A172 (cell line): ENCODE results near the gene CIROP. TPM values are rescaled to one million over a fixed set of nuclear protein-coding genes. Genes with fewer than 3 reads are reported as not detected.
A peak's percentile ranks its signal among the peaks of the same experiment; 100 is the strongest.

Source experiments
- DNase-seq: peaks from one replicate; pipeline ENCODE4 v3.0.0-alpha.2; 2015; ENCODE audit warnings: low spot score
- total RNA-seq: library from RNA; depleted of rRNA; stranded (reverse); fragments of >200 nt; shearing (Covaris generic); gene quantifications from 2 replicates; pipeline ENCODE4 v1.2.3, GENCODE V29; 2014

The CIROP gene
- total RNA-seq, 1 experiment from 2014 or later: not detected

DNA sequence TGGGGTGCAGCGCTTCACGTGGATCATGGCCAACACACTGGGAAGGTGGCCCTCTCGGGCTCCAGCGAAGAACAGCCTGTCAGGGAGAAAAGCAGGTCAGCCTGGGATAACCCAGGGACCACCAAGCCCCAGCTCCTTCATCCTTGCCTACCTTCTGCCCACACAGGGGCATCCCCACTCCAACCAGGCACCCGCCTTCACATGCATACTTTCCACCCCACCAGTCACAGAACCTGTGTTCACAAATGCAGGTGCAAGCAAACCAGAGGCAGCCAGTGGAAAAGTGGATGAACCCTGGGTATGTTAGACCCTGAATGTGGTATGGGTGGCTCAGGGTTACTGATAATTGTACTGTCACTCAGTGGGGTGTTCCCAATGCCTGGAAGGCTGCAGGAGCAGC, 26.7 kb upstream of the CIROP start:
- no peak for DNase-seq

DNA sequence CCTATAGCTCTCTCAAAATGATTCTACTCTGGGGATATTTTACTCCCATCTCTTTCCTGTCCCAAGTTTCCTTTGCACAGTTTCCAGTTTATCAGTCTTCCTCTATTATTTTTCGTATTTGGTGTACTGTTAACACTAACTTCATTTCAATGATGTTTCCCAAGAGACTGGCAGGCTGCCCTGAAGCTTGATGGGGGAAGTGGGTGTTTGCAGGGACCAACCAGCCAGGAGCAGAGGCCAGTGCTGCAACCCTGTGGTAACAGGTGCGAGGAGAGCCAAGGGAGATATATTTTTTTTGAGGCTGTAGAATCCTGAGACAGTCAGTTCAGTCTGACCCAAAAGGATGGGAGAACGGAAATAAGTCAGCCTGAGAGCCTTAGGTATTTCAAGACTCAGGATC, 26.1 kb upstream of the CIROP start:
- no peak for DNase-seq

GRCh38 chr14:23129759-23130316, 25.0 kb upstream of the CIROP start:
- no peak for DNase-seq

DNA sequence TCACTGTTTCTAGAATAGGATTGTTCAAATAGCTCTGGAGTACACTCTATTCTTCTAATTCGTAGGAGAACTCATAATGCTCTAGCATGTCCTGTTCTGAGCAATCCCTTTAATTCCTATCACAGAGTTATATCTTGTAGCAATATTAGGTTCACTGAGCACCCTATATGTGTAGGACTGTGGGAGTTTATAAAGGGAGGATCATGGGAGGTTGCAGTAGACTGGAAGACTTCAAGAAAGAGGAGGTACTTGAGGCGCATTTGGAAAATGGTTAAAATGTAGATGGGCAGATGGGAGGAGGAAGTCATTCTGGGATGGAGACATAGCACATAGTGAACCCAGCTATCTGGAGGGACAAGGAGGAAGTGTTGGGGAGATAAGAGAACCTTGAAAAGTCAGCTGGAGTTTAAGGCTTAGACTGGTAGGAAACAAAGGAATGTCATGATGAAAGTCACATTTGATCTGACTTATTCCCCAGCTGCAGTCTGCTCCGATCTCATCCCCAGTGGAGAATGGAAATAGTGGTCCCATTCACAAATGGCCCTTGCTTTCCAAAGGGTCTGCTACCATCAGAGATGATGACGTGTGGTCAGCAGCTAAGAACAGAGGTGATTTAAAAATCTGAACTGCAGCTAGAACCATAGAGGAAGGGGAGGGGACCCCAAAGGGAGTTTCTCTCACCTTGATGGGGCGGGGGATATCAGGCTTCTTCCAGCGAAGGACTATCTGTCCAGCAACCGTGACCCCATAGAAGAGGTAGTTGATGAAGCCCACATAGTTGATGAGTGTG, 24.4 kb upstream of the CIROP start:
- DNase-seq: no peak

DNA sequence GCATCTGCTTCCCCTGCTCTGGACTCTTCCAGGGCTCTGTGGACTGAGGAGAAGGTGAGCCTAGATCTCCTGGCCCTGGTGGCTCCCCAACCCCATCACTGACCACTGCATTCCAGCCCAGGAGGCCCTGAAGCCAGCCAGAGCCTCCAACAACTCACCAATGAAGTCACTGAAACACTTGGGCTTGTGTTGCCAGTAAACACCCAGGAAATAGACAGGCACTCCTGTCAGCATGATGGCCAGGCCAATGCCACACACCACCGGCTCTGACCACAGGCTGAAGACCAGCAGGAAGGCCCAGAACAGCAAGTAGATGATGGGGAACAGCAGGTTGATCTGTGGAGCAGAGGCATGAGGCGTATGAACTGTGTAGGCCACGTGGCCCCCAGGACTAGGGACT, 23.1 kb upstream of the CIROP start:
- DNase-seq: no peak

DNA sequence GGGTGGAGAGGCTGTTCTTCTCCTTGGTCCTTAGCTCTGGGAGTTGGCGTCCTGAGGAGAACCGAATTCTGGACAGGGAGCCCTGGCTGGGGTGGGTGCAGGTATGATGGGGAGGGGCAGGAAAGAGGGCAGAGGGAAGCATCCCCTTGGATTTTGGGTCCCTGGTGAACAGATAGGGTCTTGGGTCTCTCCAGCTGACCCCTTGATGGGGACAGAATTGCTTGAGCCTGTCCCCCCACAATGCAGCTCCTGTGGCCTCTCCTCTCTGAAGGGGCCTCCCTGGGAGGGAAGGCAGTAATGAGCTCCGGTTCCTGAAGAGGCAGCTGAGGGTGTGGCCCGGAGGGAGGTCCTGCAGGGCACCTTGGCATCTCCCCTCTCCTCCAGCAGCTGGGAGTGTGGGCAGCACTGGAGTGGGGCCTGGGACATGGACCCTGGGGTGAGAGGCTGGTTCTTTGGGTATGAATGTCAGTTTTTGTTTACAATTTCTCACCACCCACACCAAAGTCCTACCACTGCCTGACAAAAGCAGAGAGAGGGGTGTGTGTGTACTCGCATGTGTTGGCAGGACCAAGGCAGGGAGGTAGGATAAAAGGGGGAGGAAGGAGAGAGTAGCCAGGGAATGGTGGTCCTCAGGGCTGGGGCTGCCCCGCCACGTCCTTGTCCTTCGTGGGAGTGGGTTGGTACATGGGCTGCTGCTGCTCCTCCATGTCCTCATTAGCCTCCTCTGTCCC, 21.9 kb upstream of the CIROP start:
- DNase-seq: no peak

GRCh38 chr14:23125933-23126524, 21.2 kb upstream of the CIROP start:
- no peak for DNase-seq

GRCh38 chr14:23125011-23125410, 20.2 kb upstream of the CIROP start:
- no peak for DNase-seq

- DNase-seq: no peak
Observed at GRCh38 chr14:23124337-23124954, 19.7 kb upstream of the CIROP start.

GRCh38 chr14:23123419-23123818, 18.6 kb upstream of the CIROP start:
- DNase-seq: no peak

DNA sequence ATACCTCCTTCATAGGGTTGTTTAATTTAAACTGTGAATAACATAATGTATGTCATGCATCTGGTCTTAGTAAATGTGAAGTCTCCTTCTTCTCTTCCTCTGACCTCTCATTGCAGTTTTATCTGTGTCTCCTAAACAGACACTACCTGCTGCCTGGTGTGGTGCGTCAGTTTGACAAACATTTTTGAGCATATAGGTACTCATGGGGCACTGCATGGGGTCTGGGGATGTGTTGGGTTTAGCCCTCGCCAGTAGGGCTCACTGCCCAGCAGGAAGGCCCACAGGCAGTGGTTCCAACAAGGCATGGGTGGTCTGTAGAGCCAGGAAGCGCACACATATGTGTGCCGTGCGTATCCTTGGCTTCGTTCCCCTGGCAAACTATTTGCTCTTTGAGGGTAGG, 17.3 kb upstream of the CIROP start:
- no peak for DNase-seq

DNA sequence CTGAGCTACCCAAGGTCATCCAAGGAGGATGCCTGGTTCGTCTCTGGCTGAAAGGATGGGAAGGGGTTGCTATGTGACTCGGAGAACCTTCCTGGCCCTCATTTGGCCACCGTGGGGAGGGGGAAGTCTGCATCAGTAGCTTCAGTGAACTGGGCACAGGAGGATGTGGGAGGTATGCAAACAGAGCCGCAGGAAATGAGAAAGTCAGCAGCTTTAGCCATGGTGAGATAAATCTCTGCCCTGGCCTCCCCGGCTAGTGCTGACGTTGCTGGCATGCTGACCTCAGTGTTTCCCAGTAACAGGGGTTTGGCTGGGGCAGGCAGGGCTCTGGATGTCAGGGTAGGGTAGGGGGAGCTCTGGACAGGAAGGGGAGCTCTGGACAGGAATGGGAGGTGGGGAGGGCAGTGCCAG, 16.6 kb upstream of the CIROP start:
- peak; percentile 58 for DNase-seq

GRCh38 chr14:23120541-23121251, 15.9 kb upstream of the CIROP start:
- peak; percentile 56 for DNase-seq

- DNase-seq: no peak
Observed at GRCh38 chr14:23119363-23120327, 14.9 kb upstream of the CIROP start.

DNA sequence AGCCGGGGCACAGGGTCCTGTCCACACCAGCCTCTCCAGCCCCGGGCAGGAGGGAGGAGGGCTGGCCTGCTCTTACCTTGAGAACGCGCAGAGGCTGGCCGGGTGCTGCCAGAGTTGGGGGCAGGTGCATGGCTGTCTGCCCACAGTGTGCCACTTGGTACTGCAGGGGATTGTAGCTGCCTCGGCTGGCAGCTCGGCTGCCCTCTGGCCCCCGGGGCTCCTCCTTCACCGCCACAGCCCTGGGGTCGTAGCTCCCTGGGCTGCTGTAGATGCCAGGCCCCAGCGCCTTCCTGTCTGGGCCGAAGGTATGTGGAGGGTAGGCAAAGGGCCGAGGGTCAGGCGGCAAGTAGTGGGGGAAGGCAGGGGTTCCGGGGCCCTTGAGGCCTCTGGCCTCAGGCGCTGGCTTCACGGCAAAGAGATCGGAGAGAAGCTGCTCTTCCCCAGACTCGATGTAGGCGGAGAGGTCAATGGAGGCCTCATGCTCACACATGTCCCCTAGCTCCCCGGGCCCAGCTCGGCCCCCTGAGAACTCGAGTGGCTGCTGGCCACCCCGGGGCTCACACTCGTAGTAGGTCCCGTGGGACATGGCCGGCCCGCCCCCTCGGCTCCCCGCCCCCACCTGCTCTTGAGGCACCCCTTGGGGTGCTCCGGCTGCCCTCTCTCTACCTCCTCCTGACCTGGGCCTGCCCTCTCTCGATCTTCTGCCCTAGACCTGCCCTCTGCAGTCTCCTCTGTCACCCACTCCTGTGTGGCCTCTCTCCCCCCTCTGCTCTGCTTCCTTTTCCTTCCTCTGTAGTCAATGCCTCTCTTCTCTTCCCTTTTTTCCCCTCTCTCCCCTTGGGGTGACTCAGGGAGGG, 13.9 kb upstream of the CIROP start, which contains the start of gene CEBPE:
CEBPE (minus strand) TSS at position 750 of the 857 bp plus-strand sequence; CDS start at position 586, 164 bp downstream.
- DNase-seq: no peak

DNA sequence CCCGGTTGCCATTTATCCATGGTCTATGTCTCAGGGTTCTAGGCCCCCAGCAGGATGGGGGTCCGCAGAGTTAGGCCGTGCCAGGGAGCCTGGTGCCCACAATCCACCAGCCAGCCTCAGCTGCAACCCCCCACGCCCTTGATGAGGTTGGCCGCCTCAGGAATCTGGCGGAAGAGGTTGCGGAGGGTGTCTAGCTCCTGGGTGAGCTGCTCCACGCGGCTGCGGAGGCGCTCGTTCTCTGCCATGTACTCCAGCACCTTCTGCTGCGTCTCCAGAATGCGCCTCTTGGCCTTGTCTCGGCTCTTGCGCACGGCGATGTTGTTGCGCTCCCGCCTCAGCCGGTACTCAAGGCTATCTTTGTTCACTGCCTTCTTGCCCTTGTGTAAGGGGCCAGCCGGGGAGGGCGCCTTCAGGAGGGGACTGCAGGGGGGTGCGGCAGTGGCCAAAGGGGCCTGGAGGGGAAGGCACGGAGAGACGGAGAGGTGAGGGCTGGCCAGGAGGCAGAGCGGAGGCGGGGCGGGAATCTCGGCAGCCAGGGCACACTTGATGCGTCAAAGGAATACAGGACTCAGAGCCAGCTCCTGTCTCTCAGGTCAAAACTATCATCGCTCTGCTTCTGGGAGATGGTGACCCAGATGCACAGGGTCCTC, 12.7 kb upstream of the CIROP start:
- no peak for DNase-seq

GRCh38 chr14:23115918-23116317, 11.1 kb upstream of the CIROP start:
- DNase-seq: no peak

DNA sequence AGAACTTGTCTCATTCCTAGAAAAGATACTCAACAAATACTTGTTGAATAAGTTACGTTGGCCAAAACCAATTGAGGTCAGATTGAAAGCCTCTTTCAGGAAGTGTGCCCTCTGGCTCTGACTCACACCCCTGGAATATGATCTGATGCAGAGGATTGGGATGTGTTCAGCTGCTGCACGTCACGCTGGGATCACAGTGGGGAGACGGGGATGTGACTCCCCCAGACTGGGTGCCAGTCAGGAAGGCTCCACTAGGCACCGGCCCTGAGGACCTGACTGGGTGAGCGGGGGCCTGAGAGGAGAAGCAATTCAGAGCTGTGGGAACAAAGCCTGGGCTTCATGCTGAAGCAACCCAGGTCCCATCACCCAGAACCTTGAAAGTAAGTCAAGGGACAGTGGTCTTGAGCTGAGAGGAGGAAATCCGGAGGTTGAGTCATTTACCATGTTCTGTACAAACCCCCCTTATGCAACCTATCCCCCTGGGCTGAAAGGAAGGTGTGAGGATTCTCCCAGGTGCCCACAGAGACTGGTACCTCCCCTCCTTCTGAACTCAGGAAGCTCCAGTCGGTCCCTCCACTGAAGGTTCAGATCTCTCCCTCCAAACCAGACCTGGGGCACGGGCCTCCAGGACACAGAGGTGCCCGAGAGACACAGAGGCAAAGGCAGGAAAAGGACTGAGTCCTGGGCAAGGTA, 10.4 kb upstream of the CIROP start:
- peak; percentile 86 for DNase-seq
